ENCODE results near the gene OR51G2. TPM values are rescaled to one million over a fixed set of nuclear protein-coding genes. Genes with fewer than 3 reads are reported as not detected.
"Not testable (repeated sequence)": the region's sequence is repeated elsewhere in the genome, so short reads cannot be mapped to it uniquely, and the experiment has no call there.

OR51G2 gene, protein sequence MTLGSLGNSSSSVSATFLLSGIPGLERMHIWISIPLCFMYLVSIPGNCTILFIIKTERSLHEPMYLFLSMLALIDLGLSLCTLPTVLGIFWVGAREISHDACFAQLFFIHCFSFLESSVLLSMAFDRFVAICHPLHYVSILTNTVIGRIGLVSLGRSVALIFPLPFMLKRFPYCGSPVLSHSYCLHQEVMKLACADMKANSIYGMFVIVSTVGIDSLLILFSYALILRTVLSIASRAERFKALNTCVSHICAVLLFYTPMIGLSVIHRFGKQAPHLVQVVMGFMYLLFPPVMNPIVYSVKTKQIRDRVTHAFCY
- total RNA-seq (not detected), polyA plus RNA-seq (not detected)
- long read RNA-seq, donor 1: 0 reads
- long read RNA-seq, donor 2: 0 reads
- long read RNA-seq, donor 3: 0 reads

DNA sequence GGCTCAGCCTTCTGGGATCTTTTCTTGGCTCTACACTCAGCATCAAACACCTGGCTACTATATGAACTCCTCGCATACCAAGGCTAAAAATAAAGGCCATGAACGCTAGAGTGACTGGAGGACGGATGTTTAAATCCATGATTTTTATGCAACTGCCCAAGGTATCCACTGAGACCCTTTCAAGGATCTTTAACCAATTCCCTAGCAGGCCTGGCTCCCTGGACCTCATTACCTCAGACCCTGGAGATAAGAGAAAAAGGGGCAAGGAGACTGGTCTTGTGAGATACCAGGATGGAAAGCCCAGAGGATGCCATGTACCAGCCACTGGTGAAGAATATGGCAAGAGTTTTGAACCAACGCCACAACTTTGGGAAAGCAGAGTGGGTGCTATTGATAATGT lies at the start of gene OR51G2:
OR51G2 (minus strand) TSS at position 101 of the 400 bp plus-strand sequence. CDS start 3,687 bp downstream, outside the sequence.
- WGBS, 4 donors: 67 to 89% (median 76%) methylated on average over 4 of the region's 4 CpGs
- intact Hi-C loops (cut with DNase I): no loop called here
- ATAC-seq: no peak

GRCh38 chr11:4962816-4963215 lies 43.7 kb upstream of the OR51G2 start:
- Histone ChIP-seq H3K27me3 (no peaks in the 10 kb centered on the region), H3K9me3 (peaks cover 0 to 10% (median 0%) of the 10 kb centered on the region in 12 donors), H3K36me3 (no peaks in the 10 kb centered on the region), H3K4me3 (no peak overlapping the region), H3K27ac (no peak overlapping the region), H3K4me1 (no peaks in the 10 kb centered on the region)
- no peak for TF ChIP-seq CTCF (IDR thresholded peaks at IDR 0.05)
- no peak for TF ChIP-seq POLR2A (IDR thresholded peaks at IDR 0.05)
- 48 to 61% (median 58%) methylated on average over 1 of the region's 1 CpG for WGBS, 4 donors
- intact Hi-C loops (cut with DNase I): no loop called here
- DNase-seq (no peak), ATAC-seq (no peak)

More for the DNA sequence above, at the start of gene OR51G2:
- no peaks in the 10 kb centered on the region for H3K36me3 ChIP-seq
- no peak for DNase-seq
- H3K27me3 ChIP-seq: no peaks in the 10 kb centered on the region
- no peak within 1 kb of the TSS for H3K27ac ChIP-seq
- H3K9me3 ChIP-seq: no peaks in the 10 kb centered on the region
- TF ChIP-seq POLR2A (IDR thresholded peaks at IDR 0.05): no peak
- no peak for TF ChIP-seq CTCF (IDR thresholded peaks at IDR 0.05)
- H3K4me3 ChIP-seq: no peak within 1 kb of the TSS
- no peaks in the 10 kb centered on the region for H3K4me1 ChIP-seq

- intact Hi-C loops (cut with DNase I): no loop called here
- 78 to 86% (median 82%) methylated on average over 3 of the region's 3 CpGs for WGBS, 4 donors
- Histone ChIP-seq H3K4me1 (no peaks in the 10 kb centered on the region), H3K27ac (no peak overlapping the region), H3K27me3 (no peaks in the 10 kb centered on the region), H3K36me3 (no peaks in the 10 kb centered on the region), H3K9me3 (peaks cover 0 to 10% (median 0%) of the 10 kb centered on the region in 12 donors), H3K4me3 (no peak overlapping the region)
- ATAC-seq (no peak), DNase-seq (no peak)
- TF ChIP-seq POLR2A (IDR thresholded peaks at IDR 0.05): no peak
- no peak for TF ChIP-seq CTCF (IDR thresholded peaks at IDR 0.05)
Measured at GRCh38 chr11:4960877-4961276, 41.7 kb upstream of the OR51G2 start.

GRCh38 chr11:4957396-4957795 lies 38.2 kb upstream of the OR51G2 start:
- no peaks in the 10 kb centered on the region for H3K4me1 ChIP-seq
- DNase-seq (no peak), ATAC-seq (no peak)
- intact Hi-C loops (cut with DNase I): no loop called here
- H3K27me3 ChIP-seq: no peaks in the 10 kb centered on the region
- TF ChIP-seq POLR2A (IDR thresholded peaks at IDR 0.05) (no peak), CTCF (IDR thresholded peaks at IDR 0.05) (no peak)
- peaks cover 0 to 4% (median 0%) of the 10 kb centered on the region in 12 donors for H3K9me3 ChIP-seq
- WGBS, 4 donors: 72 to 82% (median 79%) methylated on average over 4 of the region's 4 CpGs
- H3K36me3 ChIP-seq: no peaks in the 10 kb centered on the region
- no peak overlapping the region for H3K27ac ChIP-seq
- no peak overlapping the region for H3K4me3 ChIP-seq

DNA sequence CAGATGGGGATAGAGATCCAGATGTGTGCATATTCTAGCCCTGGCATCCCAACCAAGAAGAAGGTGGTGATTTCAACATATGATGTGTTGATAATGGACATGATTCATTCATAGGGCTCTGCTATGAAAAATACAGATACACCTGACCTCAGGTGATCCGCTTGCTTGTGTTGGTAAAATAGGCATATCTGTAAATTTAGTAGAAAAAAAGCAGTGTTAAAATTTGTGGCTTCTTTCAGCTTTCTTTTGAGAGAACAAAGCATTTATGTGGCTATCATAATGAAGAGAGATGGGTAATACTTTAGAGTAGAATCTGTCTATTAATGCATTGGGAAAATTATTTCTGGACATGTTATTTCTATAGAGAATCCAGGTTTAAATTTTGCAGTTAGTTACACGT lies 36.5 kb upstream of the OR51G2 start, which contains the start of gene OR51A2:
OR51A2 (minus strand) TSS at position 101 of the 400 bp plus-strand sequence; CDS start at position 101, 0 bp downstream.
- H3K27me3 ChIP-seq; DNase-seq; H3K9me3 ChIP-seq; intact Hi-C loops (cut with DNase I); H3K36me3 ChIP-seq; ATAC-seq; H3K4me3 ChIP-seq; H3K4me1 ChIP-seq; H3K27ac ChIP-seq: not testable (repeated sequence)
- 58 to 74% (median 63%) methylated on average over 2 of the region's 2 CpGs for WGBS, 4 donors
